Measurements from ENCODE around the gene SOX13.
"Not testable (repeated sequence)": the region's sequence is repeated elsewhere in the genome, so short reads cannot be mapped to it uniquely, and the experiment has no call there.

The SOX13 gene

GRCh38 chr1:204087893-204088528, 15.1 kb downstream of the SOX13 start:
- no peak for DNase-seq (ENCODE audit: low spot score)

- DNase-seq (ENCODE audit: low spot score): no peak
Observed at GRCh38 chr1:204088596-204088995, 15.7 kb downstream of the SOX13 start.

GRCh38 chr1:204089044-204089751, 16.3 kb downstream of the SOX13 start:
- DNase-seq (ENCODE audit: low spot score): no peak

- not testable (repeated sequence) for DNase-seq (ENCODE audit: low spot score)
Observed at GRCh38 chr1:204090132-204090531, 17.2 kb downstream of the SOX13 start.

DNA sequence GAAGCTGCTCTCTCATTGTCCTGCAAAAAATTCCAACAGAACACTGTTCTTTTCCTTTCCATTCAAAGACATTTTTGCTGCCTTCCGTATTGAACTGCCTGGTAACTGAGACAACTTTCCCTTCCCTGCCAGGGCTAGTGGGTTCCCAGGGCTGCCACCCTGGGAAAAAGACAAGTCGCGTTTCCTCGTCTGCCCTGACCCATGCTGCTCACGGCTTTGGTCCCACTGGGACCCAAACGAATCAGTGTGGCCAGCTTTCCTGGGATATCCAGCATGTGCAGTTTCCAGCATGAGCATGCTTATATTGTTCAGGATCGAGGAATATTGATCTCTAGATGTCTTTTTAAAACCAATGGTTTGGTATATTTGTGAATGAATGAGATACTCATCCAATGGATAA, 18.2 kb downstream of the SOX13 start:
- DNase-seq (ENCODE audit: low spot score): no peak

DNA sequence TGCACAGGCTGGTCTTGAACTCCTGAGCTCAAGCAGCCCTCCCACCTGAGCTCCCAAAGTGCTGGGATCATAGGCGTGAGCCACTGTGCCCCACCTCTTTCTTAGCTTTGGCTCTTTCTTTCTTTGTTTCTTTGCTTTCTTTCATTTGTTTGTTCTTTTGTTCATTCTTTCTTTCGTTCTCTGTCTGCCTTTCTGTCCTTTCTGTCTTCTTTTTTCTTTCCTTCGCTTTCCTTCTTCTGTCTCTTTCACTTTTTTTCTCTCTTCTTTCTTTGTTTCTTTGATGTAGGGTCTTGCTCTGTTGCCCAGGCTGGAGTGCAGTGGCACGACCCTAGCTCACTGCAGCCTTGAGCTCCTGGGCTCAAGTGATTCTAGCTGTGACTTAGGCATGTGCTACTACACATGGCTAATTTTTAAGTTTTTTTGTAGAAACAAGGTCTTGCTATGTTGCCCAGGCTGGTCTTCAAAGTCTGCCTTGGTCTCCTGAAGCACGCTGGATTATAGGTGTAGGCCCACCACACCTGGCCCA, 18.9 kb downstream of the SOX13 start:
- DNase-seq (ENCODE audit: low spot score): no peak

- no peak for DNase-seq (ENCODE audit: low spot score)
Observed at GRCh38 chr1:204092632-204093420, 19.9 kb downstream of the SOX13 start.

- DNase-seq (ENCODE audit: low spot score): no peak
Observed at GRCh38 chr1:204093421-204093717, 20.5 kb downstream of the SOX13 start.

DNA sequence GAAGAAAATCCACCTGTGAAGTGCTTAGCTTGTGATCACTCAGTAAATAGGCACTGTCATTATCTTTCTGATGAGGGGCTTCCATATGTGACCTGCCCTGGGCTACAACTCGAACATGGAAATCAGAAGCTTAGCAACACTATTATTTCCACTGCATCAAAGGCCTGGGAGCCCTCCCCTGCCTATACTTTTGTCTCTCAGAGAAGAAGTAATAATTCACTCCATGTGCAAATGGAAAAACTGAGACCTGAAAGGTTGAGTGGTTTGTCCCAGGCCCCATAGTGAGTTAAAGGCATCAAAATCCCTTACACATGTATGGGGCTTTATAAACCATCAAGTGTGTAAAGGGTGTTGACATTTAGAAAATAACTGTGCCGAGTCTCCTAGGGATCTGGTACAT, 20.9 kb downstream of the SOX13 start:
- DNase-seq (ENCODE audit: low spot score): no peak

DNA sequence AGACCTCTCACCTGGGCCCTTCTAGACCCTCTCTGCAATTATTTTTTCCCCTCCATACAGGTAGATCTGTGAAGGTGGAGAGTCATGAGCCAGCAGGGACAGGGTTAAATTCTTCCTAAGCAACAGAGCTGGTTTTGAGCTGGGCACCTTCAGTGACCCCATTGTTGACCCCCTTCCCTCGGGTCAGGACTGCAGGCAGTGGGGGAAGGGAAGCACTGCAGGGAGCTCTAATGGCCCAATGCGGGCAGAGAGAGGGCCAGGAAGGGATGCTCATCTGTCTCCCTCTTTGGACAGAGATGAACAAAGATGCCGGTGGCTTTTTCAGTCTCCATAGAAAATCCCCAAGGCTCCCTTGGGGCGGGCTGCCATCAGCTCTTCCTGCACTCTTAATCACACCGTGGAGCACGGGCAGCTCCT, 21.4 kb downstream of the SOX13 start:
- no peak for DNase-seq (ENCODE audit: low spot score)

GRCh38 chr1:204094856-204095634, 22.1 kb downstream of the SOX13 start:
- no peak for DNase-seq (ENCODE audit: low spot score)

DNA sequence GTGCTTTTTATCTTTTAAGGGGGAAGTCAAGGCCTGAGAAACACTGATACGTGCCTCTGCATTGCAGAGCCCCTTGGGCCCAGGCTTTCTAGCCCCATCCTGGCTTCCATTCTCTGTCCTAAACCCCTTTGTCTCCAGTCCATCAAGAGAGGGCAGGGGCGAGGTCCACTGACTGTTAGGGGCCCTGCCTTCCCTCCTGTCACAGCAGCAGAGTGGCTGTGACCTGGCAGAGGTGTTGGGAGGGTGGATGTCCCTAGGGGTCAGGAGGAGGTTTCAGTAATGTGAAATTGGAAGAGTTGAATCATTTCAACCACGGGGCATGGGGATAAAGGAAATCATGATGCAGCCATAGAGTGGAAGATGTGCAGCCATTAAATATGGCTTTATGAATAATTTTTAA, 24.0 kb downstream of the SOX13 start:
- no peak for DNase-seq (ENCODE audit: low spot score)

DNA sequence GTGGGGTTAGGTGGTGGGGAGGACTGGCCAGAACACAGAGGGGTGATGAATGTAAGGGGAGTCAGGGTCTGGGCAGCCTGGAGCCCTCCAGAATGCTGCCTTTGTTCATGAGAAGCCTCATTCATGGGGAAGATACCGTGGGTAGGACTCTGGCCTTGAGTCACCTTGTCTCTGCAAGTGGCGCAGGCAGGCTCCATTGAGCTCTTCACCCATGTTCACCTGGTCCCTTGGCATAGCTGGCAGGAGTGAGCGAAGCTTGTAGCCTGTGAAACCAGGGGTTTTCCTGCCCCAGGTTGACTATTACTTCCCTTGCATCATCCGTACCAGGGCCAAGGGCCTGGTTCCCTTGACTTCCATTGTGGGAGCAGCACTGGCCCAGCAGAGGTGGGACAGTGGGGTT, 25.8 kb downstream of the SOX13 start:
- DNase-seq (ENCODE audit: low spot score): no peak

DNA sequence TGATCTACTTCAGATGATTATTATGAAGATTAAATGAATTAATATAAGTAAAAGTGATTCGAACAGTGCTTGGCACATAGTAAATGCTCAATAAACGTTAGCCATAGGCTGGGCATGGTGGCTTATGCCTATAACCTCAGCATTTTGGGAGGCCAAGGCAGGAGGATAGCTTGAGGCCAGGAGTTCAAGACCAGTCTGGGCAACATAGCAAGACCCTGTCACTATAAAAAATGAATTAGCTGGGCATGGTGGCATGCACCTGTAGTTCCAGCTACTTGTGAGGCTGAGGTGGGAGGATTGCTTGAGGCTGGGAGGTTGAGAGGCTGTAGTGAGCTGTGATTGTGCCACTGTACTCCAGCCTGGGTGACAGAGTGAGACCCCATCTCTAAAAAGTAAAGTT, 26.8 kb downstream of the SOX13 start:
- DNase-seq (ENCODE audit: low spot score): not testable (repeated sequence)

- no peak for DNase-seq (ENCODE audit: low spot score)
Observed at GRCh38 chr1:204102029-204102611, 29.2 kb downstream of the SOX13 start.

DNA sequence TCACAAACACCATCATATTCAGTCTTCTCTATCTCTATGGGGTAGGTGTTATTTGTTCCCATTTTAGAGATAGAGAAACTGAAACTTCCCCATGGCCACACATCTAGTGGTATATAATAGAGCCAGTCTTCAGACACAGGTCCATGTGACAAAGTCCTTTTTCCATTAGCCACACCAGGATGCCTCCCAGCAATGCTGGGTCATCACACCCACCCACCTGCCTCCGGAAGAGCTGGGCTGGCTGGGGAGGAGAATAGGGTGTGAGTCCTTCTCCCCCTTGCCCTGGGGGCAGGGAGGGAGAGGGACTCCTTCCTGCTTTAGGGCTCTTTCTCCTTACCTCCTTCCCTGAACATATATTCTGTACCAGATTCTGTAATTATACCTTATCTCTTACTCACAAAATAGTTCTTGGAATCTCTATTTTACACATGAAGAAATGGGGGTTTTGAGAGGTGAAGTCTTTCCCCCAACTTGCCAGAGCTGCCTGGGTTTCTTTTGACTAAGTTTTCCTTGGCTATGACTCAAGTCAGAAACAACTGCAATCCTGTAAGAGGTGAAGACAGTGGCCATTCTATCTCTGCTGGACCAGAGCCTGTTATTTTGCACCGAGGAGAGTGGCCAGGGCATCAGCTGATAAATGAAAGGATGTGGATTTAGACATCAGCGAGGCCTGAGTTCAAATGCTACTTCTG, 30.0 kb downstream of the SOX13 start:
- no peak for DNase-seq (ENCODE audit: low spot score)

GRCh38 chr1:204103431-204103741, 30.5 kb downstream of the SOX13 start:
- no peak for DNase-seq (ENCODE audit: low spot score)

DNA sequence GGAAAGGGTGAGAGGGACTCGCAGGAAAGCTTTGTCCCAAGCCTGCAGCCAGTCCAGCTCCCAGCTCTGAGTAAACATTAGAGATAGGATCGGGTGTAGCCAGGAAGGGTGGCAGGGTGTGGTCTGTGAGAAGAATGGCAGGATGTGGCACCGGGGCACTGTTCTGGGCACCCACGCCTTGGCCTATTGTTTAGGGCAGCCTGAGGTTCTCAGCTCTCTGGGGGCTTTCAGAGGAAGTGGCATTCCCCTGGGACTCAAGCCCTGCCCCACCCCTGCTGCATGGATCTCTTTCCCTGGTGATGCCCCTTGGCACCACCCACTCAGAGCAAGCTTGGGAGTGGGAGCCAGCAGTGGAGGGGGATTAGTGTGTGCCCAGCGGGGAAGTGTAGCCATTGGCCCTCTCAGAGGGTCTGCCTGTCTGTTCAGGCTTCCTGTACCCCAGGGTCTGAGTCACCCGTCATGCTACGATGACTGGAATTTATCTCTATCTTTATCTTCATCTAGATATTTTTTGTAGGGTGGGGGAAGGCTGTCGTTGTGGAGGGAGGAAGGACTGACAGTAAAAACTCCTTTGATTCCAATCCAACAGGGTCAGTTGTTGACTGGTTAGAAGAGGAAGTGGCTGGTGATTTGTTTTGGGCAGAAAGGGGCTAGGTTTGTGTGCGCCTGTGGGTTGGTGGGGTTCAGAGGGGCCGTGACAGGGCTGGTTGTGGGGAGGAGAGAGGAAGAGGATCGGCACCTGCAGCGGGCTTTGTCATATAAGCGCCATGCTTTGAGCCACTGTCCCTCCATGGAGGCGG, 31.6 kb downstream of the SOX13 start:
- DNase-seq (ENCODE audit: low spot score): no peak

- no peak for DNase-seq (ENCODE audit: low spot score)
Observed at GRCh38 chr1:204105131-204105515, 32.2 kb downstream of the SOX13 start.

GRCh38 chr1:204106825-204107224, 33.9 kb downstream of the SOX13 start:
- no peak for DNase-seq (ENCODE audit: low spot score)

DNA sequence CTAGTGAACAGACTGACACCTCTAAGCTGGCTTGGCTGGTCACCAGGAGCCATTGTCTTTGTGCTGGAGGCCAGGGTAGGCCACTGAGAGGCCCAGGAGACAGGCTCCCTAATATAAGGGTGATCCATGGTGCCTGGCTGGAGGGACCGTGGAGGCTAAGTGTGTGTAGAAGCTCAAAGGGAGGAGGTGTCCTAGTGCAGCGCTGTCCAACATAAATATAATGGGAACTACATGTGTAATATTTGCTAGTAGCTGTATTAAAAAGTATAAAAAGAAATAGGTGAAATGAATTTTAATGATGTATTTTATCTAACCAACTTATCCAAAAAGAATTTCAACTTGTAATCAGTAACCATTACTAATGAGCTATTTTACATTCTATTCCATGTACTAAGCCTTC, 35.0 kb downstream of the SOX13 start:
- no peak for DNase-seq (ENCODE audit: low spot score)
